Osteoblast (primary cell): ENCODE results near the gene RPLP2. TPM values are rescaled to one million over a fixed set of nuclear protein-coding genes. Genes with fewer than 3 reads are reported as not detected.
A peak's percentile ranks its signal among the peaks of the same experiment; 100 is the strongest.

Experiments used
- DNase-seq: peaks from one replicate; pipeline ENCODE4 v3.0.0; 2011; ENCODE audit warnings: low spot score, mixed read lengths; ENCODE audit not compliant: insufficient read length; ENCODE audit errors: missing footprints
- H2AFZ ChIP-seq: 2 replicates; pipeline ENCODE4 v1.6.0; 2011; ENCODE audit warnings: mild to moderate bottlenecking, low read length
- H3K27ac ChIP-seq: 2 replicates; pipeline ENCODE4 v1.5.1; 2011; ENCODE audit warnings: mild to moderate bottlenecking, low read depth, low read length, moderate library complexity
- H3K27me3 ChIP-seq: 2 replicates; pipeline ENCODE4 v1.6.0; 2012; ENCODE audit warnings: mild to moderate bottlenecking, control low read depth, inconsistent platforms, low read length, moderate library complexity; ENCODE audit not compliant: insufficient read depth
- H3K36me3 ChIP-seq: 2 replicates; pipeline ENCODE4 v1.5.1; 2011; ENCODE audit warnings: mild to moderate bottlenecking, low read length, control low read depth, moderate library complexity; ENCODE audit not compliant: insufficient read depth
- H3K4me1 ChIP-seq: 2 replicates; pipeline ENCODE4 v1.5.1; 2011; ENCODE audit warnings: mild to moderate bottlenecking, low read length, control low read depth, moderate library complexity; ENCODE audit not compliant: insufficient read depth
- H3K4me2 ChIP-seq: 2 replicates; pipeline ENCODE4 v1.6.0; 2011; ENCODE audit warnings: mild to moderate bottlenecking, low read length; ENCODE audit not compliant: insufficient read depth
- H3K4me3 ChIP-seq: fragments of 200-600 bp; sonication (generic); 3 replicates; pipeline ENCODE4 v1.5.1; 2012; ENCODE audit warnings: mild to moderate bottlenecking, low read length, inconsistent platforms; ENCODE audit not compliant: insufficient read depth
- H3K79me2 ChIP-seq: 2 replicates; pipeline ENCODE4 v1.6.0; 2012; ENCODE audit warnings: mild to moderate bottlenecking, low read length, control low read depth, inconsistent platforms; ENCODE audit not compliant: insufficient read depth
- H3K9me3 ChIP-seq: 2 replicates; pipeline ENCODE4 v1.5.1; 2011; ENCODE audit warnings: low read depth, low read length, control low read depth
- H4K20me1 ChIP-seq: 2 replicates; pipeline ENCODE4 v1.6.0; 2012; ENCODE audit warnings: mild to moderate bottlenecking, low read length, control low read depth; ENCODE audit not compliant: insufficient read depth
- total RNA-seq: library from RNA; depleted of rRNA; stranded (reverse); fragments of >200 nt; gene quantifications from 2 replicates; pipeline ENCODE4 v1.2.3, GENCODE V29; 2012
- TF ChIP-seq, protein P1 (sequence below): IDR thresholded peaks from 2 replicates; pipeline ENCODE4 v1.5.1; 2011; ENCODE audit warnings: mild to moderate bottlenecking, low read depth, low read length, moderate library complexity; ENCODE audit errors: extremely low read depth

Gene RPLP2
- total RNA-seq, 1 donor = 386 TPM

DNA sequence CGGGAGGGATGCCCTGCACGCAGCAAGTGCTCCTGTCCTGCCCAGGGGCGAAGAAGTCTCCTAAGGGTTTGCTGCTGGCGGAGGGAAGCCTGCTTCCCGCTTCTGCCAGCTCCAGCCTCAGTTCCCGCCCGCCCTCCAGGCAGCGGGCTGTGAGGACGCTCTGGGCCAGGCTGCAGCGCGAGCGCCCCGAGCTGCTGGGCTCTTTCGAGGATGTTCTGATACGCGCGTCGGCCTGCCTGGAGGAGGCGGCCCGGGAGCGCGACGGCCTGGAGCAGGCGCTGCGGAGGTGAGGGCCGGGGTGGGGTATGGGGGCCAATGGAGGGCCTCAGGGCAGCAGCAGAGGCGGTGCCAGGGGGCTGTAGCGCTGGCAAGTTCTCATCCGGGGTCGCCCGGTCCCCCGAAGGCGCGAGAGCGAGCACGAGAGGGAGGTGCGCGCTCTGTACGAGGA is 20.1 kb downstream of the RPLP2 start:
- H4K20me1 ChIP-seq = peaks cover 25% of the 10 kb centered on the region
- peak overlapping the region; percentile 85 for H3K4me2 ChIP-seq
- H3K9me3 ChIP-seq = no peaks in the 10 kb centered on the region
- no peak overlapping the region for H2AFZ ChIP-seq
- TF ChIP-seq, protein P1, sequence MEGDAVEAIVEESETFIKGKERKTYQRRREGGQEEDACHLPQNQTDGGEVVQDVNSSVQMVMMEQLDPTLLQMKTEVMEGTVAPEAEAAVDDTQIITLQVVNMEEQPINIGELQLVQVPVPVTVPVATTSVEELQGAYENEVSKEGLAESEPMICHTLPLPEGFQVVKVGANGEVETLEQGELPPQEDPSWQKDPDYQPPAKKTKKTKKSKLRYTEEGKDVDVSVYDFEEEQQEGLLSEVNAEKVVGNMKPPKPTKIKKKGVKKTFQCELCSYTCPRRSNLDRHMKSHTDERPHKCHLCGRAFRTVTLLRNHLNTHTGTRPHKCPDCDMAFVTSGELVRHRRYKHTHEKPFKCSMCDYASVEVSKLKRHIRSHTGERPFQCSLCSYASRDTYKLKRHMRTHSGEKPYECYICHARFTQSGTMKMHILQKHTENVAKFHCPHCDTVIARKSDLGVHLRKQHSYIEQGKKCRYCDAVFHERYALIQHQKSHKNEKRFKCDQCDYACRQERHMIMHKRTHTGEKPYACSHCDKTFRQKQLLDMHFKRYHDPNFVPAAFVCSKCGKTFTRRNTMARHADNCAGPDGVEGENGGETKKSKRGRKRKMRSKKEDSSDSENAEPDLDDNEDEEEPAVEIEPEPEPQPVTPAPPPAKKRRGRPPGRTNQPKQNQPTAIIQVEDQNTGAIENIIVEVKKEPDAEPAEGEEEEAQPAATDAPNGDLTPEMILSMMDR = no peak
- H3K27ac ChIP-seq = no peak overlapping the region
- no peaks in the 10 kb centered on the region for H3K27me3 ChIP-seq
- H3K36me3 ChIP-seq = peaks cover 3% of the 10 kb centered on the region
- peaks cover 14% of the 10 kb centered on the region for H3K79me2 ChIP-seq
- peak overlapping the region; percentile 64 for H3K4me3 ChIP-seq
- no peak for DNase-seq
- peaks cover 51% of the 10 kb centered on the region for H3K4me1 ChIP-seq

DNA sequence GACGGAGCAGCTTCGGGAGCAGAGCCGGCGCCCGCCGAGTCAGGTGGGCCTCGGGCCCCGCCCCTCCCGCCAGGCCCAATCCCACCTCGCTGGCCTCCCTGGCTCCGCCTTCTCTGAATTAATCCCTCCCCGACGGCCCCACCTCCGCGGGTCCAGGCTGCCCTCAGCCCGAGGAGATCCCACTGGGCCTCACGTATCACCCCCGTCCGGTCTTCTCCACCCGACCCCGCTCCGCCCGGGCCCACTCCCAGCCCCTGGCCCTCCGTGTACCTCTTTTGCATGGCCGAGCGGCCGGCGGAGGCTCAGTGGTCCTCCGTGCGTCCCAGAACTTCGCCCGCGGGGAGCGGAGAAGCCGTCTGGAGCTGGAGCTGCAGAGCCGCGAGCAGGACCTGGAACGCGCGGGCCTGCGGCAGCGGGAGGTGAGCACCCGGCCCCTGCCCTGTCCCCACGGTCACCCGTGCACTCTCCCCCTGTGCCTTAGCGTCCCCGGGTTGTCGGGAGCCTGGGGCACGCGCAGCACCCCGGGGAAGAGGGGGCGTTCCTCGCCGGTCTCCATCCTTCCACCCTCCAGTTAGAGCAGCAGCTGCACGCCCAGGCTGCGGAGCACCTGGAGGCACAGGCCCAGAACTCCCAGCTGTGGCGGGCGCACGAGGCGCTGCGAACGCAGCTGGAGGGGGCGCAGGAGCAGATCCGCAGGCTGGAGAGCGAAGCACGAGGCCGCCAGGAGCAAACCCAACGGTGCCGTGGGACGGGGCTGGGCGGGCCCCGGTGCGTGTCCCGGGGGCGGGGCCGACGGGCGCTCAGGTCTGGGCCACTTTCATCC is 20.7 kb downstream of the RPLP2 start:
- no peaks in the 10 kb centered on the region for H3K9me3 ChIP-seq
- H3K36me3 ChIP-seq = no peaks in the 10 kb centered on the region
- peaks cover 54% of the 10 kb centered on the region for H3K4me1 ChIP-seq
- no peak overlapping the region for H2AFZ ChIP-seq
- H3K4me2 ChIP-seq = peak overlapping the region; percentile 85
- TF ChIP-seq, protein P1 = no peak
- no peaks in the 10 kb centered on the region for H3K27me3 ChIP-seq
- peaks cover 17% of the 10 kb centered on the region for H3K79me2 ChIP-seq
- peak; percentile 98 for DNase-seq
- H3K27ac ChIP-seq = no peak overlapping the region
- H3K4me3 ChIP-seq = peak overlapping the region; percentile 64
- peaks cover 23% of the 10 kb centered on the region for H4K20me1 ChIP-seq

DNA sequence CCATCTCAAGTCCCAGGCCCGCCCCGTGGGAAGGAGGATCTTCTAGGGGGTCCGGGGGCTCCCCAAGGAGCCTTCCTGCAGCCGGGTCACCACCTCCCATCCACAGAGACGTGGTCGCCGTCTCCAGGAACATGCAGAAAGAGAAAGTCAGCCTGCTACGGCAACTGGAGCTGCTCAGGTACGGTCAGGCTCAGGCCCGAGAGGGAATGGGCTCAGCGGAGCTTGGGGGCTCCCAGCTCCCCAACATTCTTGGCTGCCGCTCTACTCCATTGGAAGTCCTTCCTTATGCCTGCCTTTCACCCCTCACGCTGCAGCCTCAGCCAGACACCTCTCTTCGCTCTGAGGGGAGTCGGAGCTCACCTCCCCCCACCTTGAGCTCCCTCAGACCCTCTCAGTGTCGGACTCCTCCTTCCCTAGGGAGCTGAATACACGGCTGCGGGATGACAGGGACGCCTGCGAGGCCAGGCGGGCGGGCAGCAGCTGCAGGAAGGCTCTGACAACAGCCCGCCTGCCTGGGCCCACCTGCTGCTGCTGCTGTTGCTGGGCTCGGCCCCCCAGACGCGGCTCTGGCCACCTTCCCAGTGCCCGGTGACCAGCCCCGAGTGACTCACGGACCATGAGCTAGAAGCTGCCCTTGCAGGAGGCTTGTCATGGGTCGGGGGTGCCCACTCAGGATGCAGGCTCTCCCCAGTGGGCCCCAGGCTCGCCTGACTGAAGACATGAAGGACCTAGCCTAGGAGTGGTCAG is 21.5 kb downstream of the RPLP2 start:
- Histone ChIP-seq H3K79me2 (peaks cover 22% of the 10 kb centered on the region), H2AFZ (no peak overlapping the region), H3K4me2 (peak overlapping the region; percentile 85), H3K4me3 (no peak overlapping the region), H3K36me3 (peaks cover 2% of the 10 kb centered on the region), H3K4me1 (peaks cover 54% of the 10 kb centered on the region), H4K20me1 (peaks cover 23% of the 10 kb centered on the region), H3K27me3 (no peaks in the 10 kb centered on the region), H3K27ac (no peak overlapping the region), H3K9me3 (no peaks in the 10 kb centered on the region)
- TF ChIP-seq, protein P1 = no peak
- peak; percentile 97 for DNase-seq
